HepG2 (cell line): ENCODE results near the gene ADGRF1. TPM values are rescaled to one million over a fixed set of nuclear protein-coding genes. Genes with fewer than 3 reads are reported as not detected.

Source experiments
- ATAC-seq: fragments of 200-7000 bp; cut with Tn5 transposase; 3 replicates; pipeline ENCODE4 v1.9.1; 2020; ENCODE audit warnings: mild to moderate bottlenecking, moderate library complexity
- BruUV-seq: library from RNA; stranded (reverse); fragments of 400-500 nt; replicated peaks from 2 replicates; lab custom pipeline; 2021; lab: Mats Ljungman, UMichigan
- CTCF ChIA-PET: fragments of 300-600 bp; formaldehyde crosslinking; extraction: SDS; loops from one replicate; lab custom pipeline; 2021; ENCODE audit warnings: low total read pairs, inconsistent platforms, low intra/inter-chr PET ratio; lab: Yijun Ruan, JAX
- POLR2A ChIA-PET: fragments of 350-600 bp; sonication (Branson Sonifier 250); formaldehyde crosslinking; loops from one replicate; lab custom pipeline; 2020; ENCODE audit warnings: antibody characterized with exemption, inconsistent platforms; lab: Yijun Ruan, JAX
- DNase-seq: peaks from one replicate; pipeline ENCODE4 v3.0.0-alpha.2; 2015; ENCODE audit warnings: low spot score
- FAIRE-seq: peaks from 3 replicates; lab custom pipeline; 2011; peaks lifted over from hg19 to GRCh38; lab: Jason Lieb, UNC
- H2AFZ ChIP-seq: one replicate; pipeline ENCODE4 v1.6.1; 2011; ENCODE audit warnings: low read length, inconsistent platforms
- H3K27ac ChIP-seq: fragments of 300-600 bp; 3 replicates; pipeline ENCODE4 v1.8.0; 2011; ENCODE audit warnings: mixed run types, mild to moderate bottlenecking, mixed read lengths, low read length, inconsistent platforms; ENCODE audit not compliant: insufficient read depth; ENCODE audit errors: extremely low read length
- H3K27me3 ChIP-seq, 2 experiments: fragments of 200-600 bp in 1 of 2; 2 replicates in 1 of 2; 3 replicates in 1 of 2; pipeline versions ENCODE4 v1.6.0 to v1.8.0; 2011; ENCODE audit warnings: low read length in 2 of 2, mild to moderate bottlenecking in 2 of 2, moderate library complexity in 2 of 2, inconsistent platforms in 1 of 2; ENCODE audit not compliant: insufficient read depth in 2 of 2, control insufficient read depth in 1 of 2
- H3K36me3 ChIP-seq, 2 experiments: fragments of 200-600 bp in 1 of 2; replicated peaks in 1 of 2; 2 replicates in 1 of 2; 3 replicates in 1 of 2; pipeline versions ENCODE4 v1.5.1 to v1.8.0; 2011; ENCODE audit warnings: low read length in 2 of 2, inconsistent platforms in 1 of 2; ENCODE audit not compliant: insufficient read depth in 2 of 2, control insufficient read depth in 1 of 2
- H3K4me1 ChIP-seq: 2 replicates; pipeline ENCODE4 v1.5.1; 2012; ENCODE audit warnings: low read length, inconsistent platforms; ENCODE audit not compliant: insufficient read depth
- H3K4me2 ChIP-seq: 2 replicates; pipeline ENCODE4 v1.6.0; 2011; ENCODE audit warnings: low read depth, low read length, inconsistent platforms
- H3K4me3 ChIP-seq, 3 experiments: fragments of 200-600 bp in 1 of 3; sonication (generic), shearing (Covaris generic) in 1 of 3; replicated peaks in 1 of 3; 2 replicates each; pipeline ENCODE4 v1.5.1; 2011 to 2016; ENCODE audit warnings: low read length in 3 of 3, inconsistent platforms in 2 of 3, low read depth in 2 of 3, mild to moderate bottlenecking in 2 of 3, control low read depth in 1 of 3, mixed read lengths in 1 of 3; ENCODE audit not compliant: insufficient read depth in 1 of 3
- H3K79me2 ChIP-seq: one replicate; pipeline ENCODE4 v1.6.1; 2011; ENCODE audit warnings: low read length, inconsistent platforms; ENCODE audit not compliant: insufficient read depth
- H3K9ac ChIP-seq: 2 replicates; pipeline ENCODE4 v1.6.0; 2011; ENCODE audit warnings: mild to moderate bottlenecking, low read depth, low read length, inconsistent platforms; ENCODE audit not compliant: insufficient read depth
- H3K9me3 ChIP-seq: 2 replicates; pipeline ENCODE4 v1.5.1; 2012; ENCODE audit warnings: mild to moderate bottlenecking, low read length
- H4K20me1 ChIP-seq: 2 replicates; pipeline ENCODE4 v1.6.0; 2011; ENCODE audit warnings: inconsistent platforms, mild to moderate bottlenecking, low read length, moderate library complexity; ENCODE audit not compliant: insufficient read depth
- BCL6 ChIP-seq: IDR thresholded peaks from 2 replicates; pipeline ENCODE4 v1.6.1; 2016; ENCODE audit warnings: missing genetic modification reagents, missing compliant biosample characterization
- BHLHE40 ChIP-seq: IDR thresholded peaks from 2 replicates; pipeline ENCODE4 v1.6.1; 2011; ENCODE audit warnings: low read length, improper control_type of control experiment
- CBX1 ChIP-seq: IDR thresholded peaks from one replicate; pipeline ENCODE4 v1.6.1; 2016; ENCODE audit warnings: antibody characterized with exemption, low read depth
- DBP ChIP-seq: sonication (generic); formaldehyde crosslinking; IDR thresholded peaks from 2 replicates; pipeline ENCODE4 v1.4.0; 2020; ENCODE audit warnings: missing genetic modification reagents; ENCODE audit errors: not compliant biosample characterization
- GABPB1 ChIP-seq: IDR thresholded peaks from 2 replicates; pipeline ENCODE4 v1.6.1; 2016; ENCODE audit warnings: mild to moderate bottlenecking, missing genetic modification reagents, moderate library complexity, missing compliant biosample characterization
- HNRNPK ChIP-seq: fragments of 200-400 bp; formaldehyde crosslinking; IDR thresholded peaks from 2 replicates; pipeline ENCODE4 v1.6.1; 2018; ENCODE audit warnings: low read length, low read depth, moderate library complexity, mild to moderate bottlenecking; ENCODE audit not compliant: poor library complexity, severe bottlenecking
- IRF2 ChIP-seq: IDR thresholded peaks from 2 replicates; pipeline ENCODE4 v1.6.1; 2018; ENCODE audit warnings: missing genetic modification reagents, missing compliant biosample characterization
- KDM2A ChIP-seq: sonication (generic); formaldehyde crosslinking; IDR thresholded peaks from 2 replicates; pipeline ENCODE4 v1.4.0; 2020; ENCODE audit warnings: low read depth, missing genetic modification reagents, borderline replicate concordance
- MEIS1 ChIP-seq: sonication (generic); formaldehyde crosslinking; IDR thresholded peaks from 2 replicates; pipeline ENCODE4 v1.9.0; 2021; ENCODE audit warnings: mild to moderate bottlenecking, missing genetic modification reagents, moderate library complexity, borderline replicate concordance
- MIER2 ChIP-seq: IDR thresholded peaks from 2 replicates; pipeline ENCODE4 v1.6.1; 2016; ENCODE audit warnings: missing biosample characterization, missing genetic modification reagents
- PHF21A ChIP-seq: sonication (generic); formaldehyde crosslinking; IDR thresholded peaks from 2 replicates; pipeline ENCODE4 v1.5.0; 2020; ENCODE audit warnings: mild to moderate bottlenecking, missing genetic modification reagents
- ZNF276 ChIP-seq: sonication (generic); formaldehyde crosslinking; IDR thresholded peaks from 2 replicates; pipeline ENCODE4 v1.4.0; 2020; ENCODE audit warnings: mild to moderate bottlenecking, low read depth, missing genetic modification reagents
- ZNF44 ChIP-seq: sonication (generic); formaldehyde crosslinking; IDR thresholded peaks from 2 replicates; pipeline ENCODE4 v1.5.1; 2020; ENCODE audit warnings: mild to moderate bottlenecking, missing genetic modification reagents
- ZNF784 ChIP-seq: sonication (generic); formaldehyde crosslinking; IDR thresholded peaks from 2 replicates; pipeline ENCODE4 v1.5.1; 2020; ENCODE audit warnings: missing genetic modification reagents, mild to moderate bottlenecking, borderline replicate concordance
- ZNF792 ChIP-seq: IDR thresholded peaks from 2 replicates; pipeline ENCODE4 v1.6.1; 2016
- WGBS: methylation state at CpG from one replicate; pipeline ENCODE4 v1.1.6; 2017; ENCODE audit warnings: low lambda C conversion rate; 5-methylcytosine and 5-hydroxymethylcytosine counted together
- in situ Hi-C: cut with HindIII; loops from 2 replicates; pipeline ENCODE4 v1.10.0; 2017; ENCODE audit warnings: low pct_unique_long_range_greater_than_20kb; ENCODE audit not compliant: extremely low pct_ligation_motif_present
- intact Hi-C: fragments of 100-400 bp; cut with micrococcal nuclease; formaldehyde crosslinking; loops from one replicate; pipeline ENCODE4 v1.10.0; 2022; ENCODE audit not compliant: unreplicated experiment
- polyA plus RNA-seq, 8 experiments: library from polyadenylated mRNA; depleted of rRNA in 3 of 8; stranded (reverse) in 7 of 8; unstranded in 1 of 8; fragments of >200 nt; fragmentation: Illumina TruSeq in 4 of 8; extraction: Trizol in 4 of 8; gene quantifications; 2 replicates each; pipeline versions ENCODE4 v1.2.1 to v1.2.3, GENCODE V29; 2011 to 2016; ENCODE audit warnings: low read depth in 4 of 8, missing spikeins in 1 of 8, mixed read lengths in 1 of 8; ENCODE audit not compliant: insufficient read depth in 1 of 8
- total RNA-seq, 5 experiments: library from RNA; depleted of rRNA; stranded (reverse); fragments of >200 nt; fragmentation: Illumina TruSeq; extraction: Trizol; gene quantifications; 2 replicates each; pipeline ENCODE4 v1.2.3, GENCODE V29; 2016; ENCODE audit warnings: low read depth in 1 of 5

ADGRF1 gene
- total and polyA plus RNA-seq, 2 of the 13 experiments (the other 11 are each of a cell fraction or from before 2014, with no cell fraction given): not detected

GRCh38 chr6:47005486-47005885 is 36.6 kb downstream of the ADGRF1 start:
- in situ Hi-C loops: no loop called here
- CTCF ChIA-PET: no interaction called here
- no peak overlapping the region for H3K9ac ChIP-seq
- H2AFZ ChIP-seq: no peak overlapping the region
- H3K4me3 ChIP-seq: no peak overlapping the region
- H3K27me3 ChIP-seq: peaks cover 0 to 24% of the 10 kb centered on the region in 2 experiments; a peak in 3 of 5 replicates
- intact Hi-C loops: loop anchor here (10.0 kb wide), 1 partner anchor 219 kb away; no protein-coding TSS in a partner anchor
- no peaks in the 10 kb centered on the region for H3K9me3 ChIP-seq
- ATAC-seq: no peak
- H3K4me1 ChIP-seq: no peaks in the 10 kb centered on the region
- FAIRE-seq: no peak
- DNase-seq: no peak
- no peaks in the 10 kb centered on the region for H4K20me1 ChIP-seq
- no peak for TF ChIP-seq IRF2 (CRISPR knock-in tag)
- TF ChIP-seq ZNF792: no peak
- no peak for TF ChIP-seq MIER2
- TF ChIP-seq BHLHE40: no peak
- no peak for TF ChIP-seq ZNF44 (CRISPR knock-in tag)
- TF ChIP-seq, all 625 proteins: peak for 0
- Histone ChIP-seq H3K36me3 (no peaks in the 10 kb centered on the region), H3K79me2 (no peaks in the 10 kb centered on the region), H3K4me2 (no peak overlapping the region), H3K27ac (no peak overlapping the region)
- POLR2A ChIA-PET: no interaction called here
- WGBS: 27% methylated on average over 1 of the region's 1 CpG
- no TSS peak for BruUV-seq

GRCh38 chr6:47004463-47004862 is 37.7 kb downstream of the ADGRF1 start:
- H3K36me3 ChIP-seq: no peaks in the 10 kb centered on the region
- no peaks in the 10 kb centered on the region for H4K20me1 ChIP-seq
- H3K4me1 ChIP-seq: no peaks in the 10 kb centered on the region
- in situ Hi-C loops (no loop called here), intact Hi-C loops (loop anchor here (10.0 kb wide), 1 partner anchor 220 kb away; no protein-coding TSS in a partner anchor)
- H3K9me3 ChIP-seq: no peaks in the 10 kb centered on the region
- peaks cover 0 to 24% of the 10 kb centered on the region in 2 experiments; a peak in 3 of 5 replicates for H3K27me3 ChIP-seq
- CTCF ChIA-PET: no interaction called here
- no peak overlapping the region for H3K4me3 ChIP-seq
- H3K27ac ChIP-seq: no peak overlapping the region
- WGBS: 3% methylated on average over 3 of the region's 3 CpGs
- no peak overlapping the region for H2AFZ ChIP-seq
- no TSS peak for BruUV-seq
- ATAC-seq: no peak
- no peak overlapping the region for H3K4me2 ChIP-seq
- H3K79me2 ChIP-seq: no peaks in the 10 kb centered on the region
- no peak for DNase-seq
- POLR2A ChIA-PET: no interaction called here
- no peak for FAIRE-seq
- H3K9ac ChIP-seq: no peak overlapping the region
- TF ChIP-seq ZNF784 (CRISPR knock-in tag) (no peak), HNRNPK (no peak), MEIS1 (CRISPR knock-in tag) (no peak), BCL6 (CRISPR knock-in tag) (no peak), KDM2A (CRISPR knock-in tag) (no peak), ZNF276 (no peak), CBX1 (no peak), GABPB1 (CRISPR knock-in tag) (no peak), PHF21A (CRISPR knock-in tag) (no peak), DBP (CRISPR knock-in tag) (no peak)
